PC-9 (cell line): Measurements from ENCODE around the gene SLC6A18. TPM values are rescaled to one million over a fixed set of nuclear protein-coding genes. Genes with fewer than 3 reads are reported as not detected.

Experiments
- BruUV-seq: library from RNA; stranded (reverse); fragments of 400-500 nt; replicated peaks from 2 replicates; lab custom pipeline; 2021; lab: Mats Ljungman, UMichigan
- CTCF ChIA-PET: fragments of 300-600 bp; sonication (Branson Sonifier 250); formaldehyde crosslinking; loops from one replicate; lab custom pipeline; 2022; ENCODE audit warnings: antibody characterized with exemption; lab: Charles Lee
- POLR2A ChIA-PET: fragments of 300-600 bp; sonication (Branson Sonifier 250); formaldehyde crosslinking; loops from one replicate; lab custom pipeline; 2022; ENCODE audit warnings: antibody characterized with exemption; ENCODE audit not compliant: unreplicated experiment; lab: Charles Lee
- DNase-seq, 2 experiments: peaks; one replicate each; pipeline versions ENCODE4 v3.0.0 to v3.0.0-alpha.2; 2015 to 2022; ENCODE audit warnings: mixed read lengths in 1 of 2
- H2AFZ ChIP-seq: fragments of 200-600 bp; sonication (generic); 2 replicates; pipeline ENCODE4 v1.8.1; 2017; ENCODE audit warnings: antibody characterized with exemption
- H3F3A ChIP-seq: fragments of 200-600 bp; sonication (generic); 2 replicates; pipeline ENCODE4 v1.8.1; 2017; ENCODE audit warnings: antibody characterized with exemption, mild to moderate bottlenecking, low read depth; ENCODE audit not compliant: insufficient read depth
- H3K27ac ChIP-seq: fragments of 200-600 bp; sonication (generic); 2 replicates; pipeline ENCODE4 v1.6.1; 2016; ENCODE audit warnings: mixed run types
- H3K27me3 ChIP-seq: fragments of 200-600 bp; sonication (generic); 2 replicates; pipeline ENCODE4 v1.6.1; 2016; ENCODE audit warnings: low read depth, mixed run types; ENCODE audit not compliant: insufficient read depth
- H3K36me3 ChIP-seq: fragments of 200-600 bp; sonication (generic); 2 replicates; pipeline ENCODE4 v1.6.1; 2016; ENCODE audit warnings: low read depth, mixed run types
- H3K4me1 ChIP-seq: fragments of 200-600 bp; sonication (generic); replicated peaks from 2 replicates; pipeline ENCODE4 v1.6.1; 2016; ENCODE audit warnings: mixed run types; ENCODE audit not compliant: insufficient read depth
- H3K4me2 ChIP-seq: fragments of 200-600 bp; sonication (generic); 2 replicates; pipeline ENCODE4 v1.6.1; 2017; ENCODE audit warnings: mixed run types
- H3K4me3 ChIP-seq: fragments of 200-600 bp; sonication (generic); 2 replicates; pipeline ENCODE4 v1.6.1; 2016; ENCODE audit warnings: mixed run types
- H3K79me2 ChIP-seq: fragments of 200-600 bp; sonication (generic); 2 replicates; pipeline ENCODE4 v1.6.1; 2017; ENCODE audit warnings: low read depth, mixed run types
- H3K9me2 ChIP-seq: fragments of 200-600 bp; sonication (generic); 2 replicates; pipeline ENCODE4 v1.8.1; 2017; ENCODE audit warnings: mild to moderate bottlenecking; ENCODE audit not compliant: insufficient read depth
- H3K9me3 ChIP-seq: fragments of 200-600 bp; sonication (generic); 2 replicates; pipeline ENCODE4 v1.8.1; 2016; ENCODE audit warnings: low read depth; ENCODE audit not compliant: insufficient read depth
- H4K20me1 ChIP-seq: fragments of 200-600 bp; sonication (generic); 2 replicates; pipeline ENCODE4 v1.8.1; 2017; ENCODE audit not compliant: insufficient read depth
- EZH2 ChIP-seq: fragments of 200-600 bp; sonication (generic); IDR thresholded peaks from 2 replicates; pipeline ENCODE4 v1.8.0; 2017; ENCODE audit warnings: antibody characterized with exemption, low read depth
- intact Hi-C: fragments of 100-400 bp; cut with micrococcal nuclease; formaldehyde crosslinking; loops from one replicate; pipeline ENCODE4 v1.10.0; 2022; ENCODE audit not compliant: unreplicated experiment
- total RNA-seq: library from RNA; stranded (reverse); gene quantifications from 2 replicates; pipeline ENCODE4 v1.2.3, GENCODE V29; 2021
- TF ChIP-seq, protein P1 (sequence below): fragments of 200-600 bp; sonication (generic); conservative IDR thresholded peaks from 2 replicates; pipeline ENCODE4 v1.6.1; 2017; ENCODE audit warnings: mixed run types, antibody characterized with exemption, mild to moderate bottlenecking, moderate library complexity

The SLC6A18 gene
- total RNA-seq, 1 experiment from 2014 or later = not detected

DNA sequence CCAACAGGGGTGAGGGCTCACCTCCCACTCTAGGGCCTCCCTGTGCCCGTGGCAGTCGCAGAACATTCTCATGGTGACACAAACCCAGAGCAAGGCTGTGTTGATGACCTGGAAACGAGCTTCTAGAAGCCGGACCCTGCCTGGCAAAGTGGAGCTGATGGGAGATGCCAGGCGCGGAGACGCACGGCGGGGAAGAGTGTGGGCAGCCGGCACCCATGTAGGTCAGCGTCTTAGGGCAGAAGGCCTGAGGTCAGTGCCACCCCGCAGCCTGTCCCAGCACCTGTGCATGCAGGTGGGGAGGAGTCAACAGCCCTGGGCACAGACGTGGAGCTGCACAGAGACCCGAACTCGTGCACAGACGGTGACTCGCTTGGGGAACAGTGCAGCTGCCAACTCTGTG is 5.4 kb downstream of the SLC6A18 start:
- Histone ChIP-seq H3K79me2 (no peaks in the 10 kb centered on the region), H3K4me1 (no peaks in the 10 kb centered on the region; the same call in 1 of the 2 replicates), H4K20me1 (0 out of 2 replicates have a peak, but pooled peaks cover 8% of the 10 kb centered on the region), H3K9me3 (peaks cover 2% of the 10 kb centered on the region; the same call in 1 of the 2 replicates), H3K27me3 (peaks cover 98% of the 10 kb centered on the region), H3K4me3 (no peak overlapping the region), H3K36me3 (no peaks in the 10 kb centered on the region), H3K9me2 (no peaks in the 10 kb centered on the region), H3K27ac (no peak overlapping the region), H3F3A (no peaks in the 10 kb centered on the region), H3K4me2 (no peak overlapping the region), H2AFZ (no peak overlapping the region)
- ChIA-PET CTCF (interaction anchor here (0.6 kb wide), 2 partner anchors 84 to 301 kb away, joined by 5 to 12 read pairs; no protein-coding TSS in a partner anchor), POLR2A (no interaction called here)
- DNase-seq = no peak
- intact Hi-C loops = no loop called here
- BruUV-seq = no TSS peak
- no peak for TF ChIP-seq EZH2
- TF ChIP-seq, protein P1, sequence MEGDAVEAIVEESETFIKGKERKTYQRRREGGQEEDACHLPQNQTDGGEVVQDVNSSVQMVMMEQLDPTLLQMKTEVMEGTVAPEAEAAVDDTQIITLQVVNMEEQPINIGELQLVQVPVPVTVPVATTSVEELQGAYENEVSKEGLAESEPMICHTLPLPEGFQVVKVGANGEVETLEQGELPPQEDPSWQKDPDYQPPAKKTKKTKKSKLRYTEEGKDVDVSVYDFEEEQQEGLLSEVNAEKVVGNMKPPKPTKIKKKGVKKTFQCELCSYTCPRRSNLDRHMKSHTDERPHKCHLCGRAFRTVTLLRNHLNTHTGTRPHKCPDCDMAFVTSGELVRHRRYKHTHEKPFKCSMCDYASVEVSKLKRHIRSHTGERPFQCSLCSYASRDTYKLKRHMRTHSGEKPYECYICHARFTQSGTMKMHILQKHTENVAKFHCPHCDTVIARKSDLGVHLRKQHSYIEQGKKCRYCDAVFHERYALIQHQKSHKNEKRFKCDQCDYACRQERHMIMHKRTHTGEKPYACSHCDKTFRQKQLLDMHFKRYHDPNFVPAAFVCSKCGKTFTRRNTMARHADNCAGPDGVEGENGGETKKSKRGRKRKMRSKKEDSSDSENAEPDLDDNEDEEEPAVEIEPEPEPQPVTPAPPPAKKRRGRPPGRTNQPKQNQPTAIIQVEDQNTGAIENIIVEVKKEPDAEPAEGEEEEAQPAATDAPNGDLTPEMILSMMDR = no peak

DNA sequence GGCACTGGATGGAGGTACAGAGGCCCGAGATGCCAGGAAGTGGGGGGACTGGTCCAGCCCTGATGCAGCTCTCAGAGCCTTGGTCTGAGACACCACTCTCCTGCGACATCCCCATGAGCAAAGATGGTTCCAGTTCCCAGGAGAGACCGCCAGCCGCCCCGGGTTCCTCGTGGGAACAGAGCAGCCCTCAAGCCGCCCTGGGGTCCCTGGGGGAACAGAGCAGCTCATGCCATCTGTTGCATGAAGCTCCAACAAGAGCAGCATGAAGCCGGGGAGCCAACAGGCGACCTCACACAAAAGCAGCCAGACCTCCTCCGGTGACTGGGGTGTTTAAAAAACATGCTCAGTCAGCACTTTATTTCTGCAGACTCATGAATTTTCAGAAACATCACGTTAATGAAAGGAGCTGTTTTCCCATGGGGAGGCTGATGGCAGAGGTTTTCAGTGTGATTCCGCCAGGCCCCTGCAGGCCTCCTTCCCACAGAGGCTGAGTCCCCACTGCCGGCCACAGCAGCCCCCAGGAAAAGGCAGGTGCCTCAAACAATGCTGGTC is 6.2 kb downstream of the SLC6A18 start:
- ChIA-PET CTCF (no interaction called here), POLR2A (interaction anchor here (0.7 kb wide), 1 partner anchor 960 kb away, joined by 4 read pairs; the partner anchor contains the start of gene PDCD6)
- no peaks in the 10 kb centered on the region; the same call in 1 of the 2 replicates for H3K4me1 ChIP-seq
- H3F3A ChIP-seq = no peaks in the 10 kb centered on the region
- H3K4me3 ChIP-seq = no peak overlapping the region
- peaks cover 11% of the 10 kb centered on the region for H3K9me3 ChIP-seq
- intact Hi-C loops = no loop called here
- 0 out of 2 replicates have a peak, but pooled peaks cover 5% of the 10 kb centered on the region for H4K20me1 ChIP-seq
- no peaks in the 10 kb centered on the region for H3K79me2 ChIP-seq
- BruUV-seq = no TSS peak
- H3K27me3 ChIP-seq = peaks cover 98% of the 10 kb centered on the region
- H2AFZ ChIP-seq = no peak overlapping the region
- H3K4me2 ChIP-seq = no peak overlapping the region
- DNase-seq = no peak
- no peaks in the 10 kb centered on the region for H3K9me2 ChIP-seq
- no peak overlapping the region for H3K27ac ChIP-seq
- no peaks in the 10 kb centered on the region for H3K36me3 ChIP-seq
- TF ChIP-seq EZH2 = no peak
- TF ChIP-seq, protein P1 = no peak

DNA sequence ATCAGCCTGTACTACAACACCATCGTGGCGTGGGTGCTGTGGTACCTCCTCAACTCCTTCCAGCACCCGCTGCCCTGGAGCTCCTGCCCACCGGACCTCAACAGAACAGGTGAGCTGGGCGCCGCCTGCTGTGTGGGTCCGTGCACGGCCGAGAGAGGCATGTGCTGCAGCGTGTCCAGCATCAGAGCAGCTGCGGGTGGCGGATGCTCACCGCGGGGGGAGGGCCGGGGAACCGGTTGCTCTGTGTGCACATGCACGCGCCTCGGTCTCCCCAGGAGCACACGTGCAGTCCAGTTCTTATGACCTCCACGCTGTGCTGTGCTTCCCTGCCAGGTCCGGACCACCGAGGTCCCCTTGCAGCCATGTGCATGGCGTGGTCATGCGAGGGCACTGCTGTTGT is 7.6 kb downstream of the SLC6A18 start:
- Histone ChIP-seq H3K27ac (no peak overlapping the region), H4K20me1 (0 out of 2 replicates have a peak, but pooled peaks cover 3% of the 10 kb centered on the region), H2AFZ (no peak overlapping the region), H3K36me3 (no peaks in the 10 kb centered on the region), H3K79me2 (no peaks in the 10 kb centered on the region), H3K9me2 (no peaks in the 10 kb centered on the region), H3K9me3 (peaks cover 11% of the 10 kb centered on the region), H3K4me3 (no peak overlapping the region), H3K27me3 (peaks cover 100% of the 10 kb centered on the region), H3K4me2 (no peak overlapping the region), H3F3A (no peaks in the 10 kb centered on the region), H3K4me1 (no peaks in the 10 kb centered on the region; the same call in 1 of the 2 replicates)
- ChIA-PET POLR2A (no interaction called here), CTCF (no interaction called here)
- intact Hi-C loops = no loop called here
- no peak for DNase-seq
- TF ChIP-seq, protein P1 = no peak
- no peak for TF ChIP-seq EZH2
- no TSS peak for BruUV-seq
